Neural progenitor cell (in vitro differentiated cells): ENCODE measurements around the gene ACP7.

Experiments
- CTCF ChIP-seq: fragments of 200-600 bp; sonication (generic); IDR thresholded peaks from 2 replicates; pipeline ENCODE4 v1.5.1; 2017; ENCODE audit warnings: antibody characterized with exemption, mild to moderate bottlenecking
- EZH2 ChIP-seq: fragments of 200-600 bp; sonication (generic); IDR thresholded peaks from 2 replicates; pipeline ENCODE4 v1.6.1; 2017; ENCODE audit warnings: antibody characterized with exemption, mild to moderate bottlenecking, moderate library complexity
- EZH2phosphoT487 ChIP-seq: fragments of 200-600 bp; sonication (generic); IDR thresholded peaks from 2 replicates; pipeline ENCODE4 v1.6.1; 2017; ENCODE audit warnings: antibody characterized with exemption

- TF ChIP-seq CTCF (no peak), EZH2phosphoT487 (no peak), EZH2 (no peak)
Measured at GRCh38 chr19:39119830-39120229, 35.7 kb downstream of the ACP7 start.
